ENCODE results near the gene DCHS1.

DNA sequence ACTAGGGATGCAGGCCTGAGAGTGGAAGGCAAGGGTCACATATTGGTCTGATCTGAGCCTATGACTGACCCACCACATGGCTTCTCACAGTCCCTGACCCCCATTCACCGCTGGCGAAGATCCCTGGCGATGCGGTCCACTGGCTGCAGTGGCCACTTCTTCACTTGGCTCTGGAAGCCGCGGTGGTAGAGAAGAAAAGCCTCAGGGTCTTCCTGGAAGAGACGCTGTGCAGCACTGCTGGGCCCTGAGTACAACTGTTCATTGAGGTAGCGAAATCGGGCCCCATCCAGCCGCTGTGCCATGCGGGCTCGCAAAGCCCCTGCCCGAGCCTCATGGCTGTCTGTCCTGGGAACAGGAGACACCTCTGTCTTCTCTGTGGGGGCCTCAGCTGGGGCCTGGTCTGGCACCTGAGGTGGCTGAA is 54.6 kb downstream of the DCHS1 start:
- no peak for TF ChIP-seq NFRKB (IDR thresholded peaks at IDR 0.05)
- TF ChIP-seq SSRP1 (CRISPR knock-in tag; IDR thresholded peaks at IDR 0.05) = no peak
- no peak for TF ChIP-seq ZNF891 (CRISPR knock-in tag; IDR thresholded peaks at IDR 0.05)
- TF ChIP-seq ZNF431 (CRISPR knock-in tag; IDR thresholded peaks at IDR 0.05; ENCODE audit: borderline replicate concordance, low read depth) = no peak
- TF ChIP-seq FOXM1 (CRISPR knock-in tag; IDR thresholded peaks at IDR 0.05) = no peak
- TF ChIP-seq, protein P1, sequence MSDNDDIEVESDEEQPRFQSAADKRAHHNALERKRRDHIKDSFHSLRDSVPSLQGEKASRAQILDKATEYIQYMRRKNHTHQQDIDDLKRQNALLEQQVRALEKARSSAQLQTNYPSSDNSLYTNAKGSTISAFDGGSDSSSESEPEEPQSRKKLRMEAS (IDR thresholded peaks at IDR 0.05) = no peak
- TF ChIP-seq NCOA1 (CRISPR knock-in tag; IDR thresholded peaks at IDR 0.05) = no peak
- TF ChIP-seq ZNF331 (CRISPR knock-in tag; IDR thresholded peaks at IDR 0.05) = no peak
- TF ChIP-seq, protein P2, sequence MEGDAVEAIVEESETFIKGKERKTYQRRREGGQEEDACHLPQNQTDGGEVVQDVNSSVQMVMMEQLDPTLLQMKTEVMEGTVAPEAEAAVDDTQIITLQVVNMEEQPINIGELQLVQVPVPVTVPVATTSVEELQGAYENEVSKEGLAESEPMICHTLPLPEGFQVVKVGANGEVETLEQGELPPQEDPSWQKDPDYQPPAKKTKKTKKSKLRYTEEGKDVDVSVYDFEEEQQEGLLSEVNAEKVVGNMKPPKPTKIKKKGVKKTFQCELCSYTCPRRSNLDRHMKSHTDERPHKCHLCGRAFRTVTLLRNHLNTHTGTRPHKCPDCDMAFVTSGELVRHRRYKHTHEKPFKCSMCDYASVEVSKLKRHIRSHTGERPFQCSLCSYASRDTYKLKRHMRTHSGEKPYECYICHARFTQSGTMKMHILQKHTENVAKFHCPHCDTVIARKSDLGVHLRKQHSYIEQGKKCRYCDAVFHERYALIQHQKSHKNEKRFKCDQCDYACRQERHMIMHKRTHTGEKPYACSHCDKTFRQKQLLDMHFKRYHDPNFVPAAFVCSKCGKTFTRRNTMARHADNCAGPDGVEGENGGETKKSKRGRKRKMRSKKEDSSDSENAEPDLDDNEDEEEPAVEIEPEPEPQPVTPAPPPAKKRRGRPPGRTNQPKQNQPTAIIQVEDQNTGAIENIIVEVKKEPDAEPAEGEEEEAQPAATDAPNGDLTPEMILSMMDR (CRISPR knock-in tag; IDR thresholded peaks at IDR 0.05) = no peak
- TF ChIP-seq SKI (IDR thresholded peaks at IDR 0.05; ENCODE audit: partially characterized antibody) = no peak
- no peak for TF ChIP-seq U2AF1 (optimal IDR thresholded peaks at IDR 0.05; ENCODE audit: low read depth, low read length)
- TF ChIP-seq, protein P3, sequence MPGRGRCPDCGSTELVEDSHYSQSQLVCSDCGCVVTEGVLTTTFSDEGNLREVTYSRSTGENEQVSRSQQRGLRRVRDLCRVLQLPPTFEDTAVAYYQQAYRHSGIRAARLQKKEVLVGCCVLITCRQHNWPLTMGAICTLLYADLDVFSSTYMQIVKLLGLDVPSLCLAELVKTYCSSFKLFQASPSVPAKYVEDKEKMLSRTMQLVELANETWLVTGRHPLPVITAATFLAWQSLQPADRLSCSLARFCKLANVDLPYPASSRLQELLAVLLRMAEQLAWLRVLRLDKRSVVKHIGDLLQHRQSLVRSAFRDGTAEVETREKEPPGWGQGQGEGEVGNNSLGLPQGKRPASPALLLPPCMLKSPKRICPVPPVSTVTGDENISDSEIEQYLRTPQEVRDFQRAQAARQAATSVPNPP (CRISPR knock-in tag; IDR thresholded peaks at IDR 0.05) = no peak
- TF ChIP-seq, protein P4, sequence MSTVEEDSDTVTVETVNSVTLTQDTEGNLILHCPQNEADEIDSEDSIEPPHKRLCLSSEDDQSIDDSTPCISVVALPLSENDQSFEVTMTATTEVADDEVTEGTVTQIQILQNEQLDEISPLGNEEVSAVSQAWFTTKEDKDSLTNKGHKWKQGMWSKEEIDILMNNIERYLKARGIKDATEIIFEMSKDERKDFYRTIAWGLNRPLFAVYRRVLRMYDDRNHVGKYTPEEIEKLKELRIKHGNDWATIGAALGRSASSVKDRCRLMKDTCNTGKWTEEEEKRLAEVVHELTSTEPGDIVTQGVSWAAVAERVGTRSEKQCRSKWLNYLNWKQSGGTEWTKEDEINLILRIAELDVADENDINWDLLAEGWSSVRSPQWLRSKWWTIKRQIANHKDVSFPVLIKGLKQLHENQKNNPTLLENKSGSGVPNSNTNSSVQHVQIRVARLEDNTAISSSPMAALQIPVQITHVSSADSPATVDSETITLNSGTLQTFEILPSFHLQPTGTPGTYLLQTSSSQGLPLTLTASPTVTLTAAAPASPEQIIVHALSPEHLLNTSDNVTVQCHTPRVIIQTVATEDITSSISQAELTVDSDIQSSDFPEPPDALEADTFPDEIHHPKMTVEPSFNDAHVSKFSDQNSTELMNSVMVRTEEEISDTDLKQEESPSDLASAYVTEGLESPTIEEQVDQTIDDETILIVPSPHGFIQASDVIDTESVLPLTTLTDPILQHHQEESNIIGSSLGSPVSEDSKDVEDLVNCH (CRISPR knock-in tag; IDR thresholded peaks at IDR 0.05) = no peak
